Activated naive CD8-positive, alpha-beta T cell treated with anti-CD3 and anti-CD28 coated beads, Interleukin-2, amount 50 U/mL, for 24 hours (primary cell): Measurements from ENCODE around the gene IPO8.

Experiments used
- ATAC-seq: fragments of 150-1000 bp; cut with Tn5 transposase; one replicate; pipeline ENCODE4 v1.10.0; 2021
- DNase-seq: peaks from one replicate; pipeline ENCODE4 v3.0.0; 2021
- H3K27ac Mint-ChIP-seq: one replicate; pipeline ENCODE4 v1.8.0; 2021; ENCODE audit warnings: mild to moderate bottlenecking, mixed read lengths
- H3K27me3 Mint-ChIP-seq: one replicate; pipeline ENCODE4 v1.8.0; 2021; ENCODE audit warnings: mixed read lengths
- H3K36me3 Mint-ChIP-seq: one replicate; pipeline ENCODE4 v1.8.0; 2021; ENCODE audit warnings: low read depth, mixed read lengths
- H3K4me1 Mint-ChIP-seq: one replicate; pipeline ENCODE4 v1.8.0; 2021; ENCODE audit warnings: mixed read lengths
- H3K4me3 Mint-ChIP-seq: one replicate; pipeline ENCODE4 v1.8.0; 2021; ENCODE audit warnings: mild to moderate bottlenecking, moderate library complexity, mixed read lengths
- H3K9me3 Mint-ChIP-seq: one replicate; pipeline ENCODE4 v1.8.0; 2021; ENCODE audit warnings: mixed read lengths

IPO8 gene

GRCh38 chr12:30698346-30698745, 2.7 kb upstream of the IPO8 start:
- Mint-ChIP-seq H3K27ac (no peak overlapping the region), H3K4me3 (no peak overlapping the region)

GRCh38 chr12:30696943-30697342, 1.3 kb upstream of the IPO8 start:
- no peak overlapping the region for H3K27ac Mint-ChIP-seq
- DNase-seq (no peak), ATAC-seq (no peak)
- H3K27me3 Mint-ChIP-seq: peaks cover 3% of the 10 kb centered on the region
- H3K9me3 Mint-ChIP-seq: no peaks in the 10 kb centered on the region
- H3K36me3 Mint-ChIP-seq: peaks cover 4% of the 10 kb centered on the region
- H3K4me3 Mint-ChIP-seq: no peak overlapping the region
- peaks cover 34% of the 10 kb centered on the region for H3K4me1 Mint-ChIP-seq

More at GRCh38 chr12:30698346-30698745, 2.7 kb upstream of the IPO8 start:
- Mint-ChIP-seq H3K36me3 (peaks cover 1% of the 10 kb centered on the region), H3K9me3 (no peaks in the 10 kb centered on the region), H3K27me3 (peaks cover 3% of the 10 kb centered on the region), H3K4me1 (peaks cover 22% of the 10 kb centered on the region)
- ATAC-seq: no peak
- DNase-seq: no peak

GRCh38 chr12:30696486-30696885, 817 bp upstream of the IPO8 start:
- Mint-ChIP-seq H3K27ac (peak overlapping the region; percentile 93), H3K36me3 (peaks cover 4% of the 10 kb centered on the region), H3K9me3 (no peaks in the 10 kb centered on the region), H3K27me3 (peaks cover 3% of the 10 kb centered on the region), H3K4me1 (peaks cover 36% of the 10 kb centered on the region), H3K4me3 (peak overlapping the region; percentile 91)
- no peak for DNase-seq
- no peak for ATAC-seq

GRCh38 chr12:30696103-30696408, 387 bp upstream of the IPO8 start:
- Mint-ChIP-seq H3K4me1 (peaks cover 40% of the 10 kb centered on the region), H3K4me3 (peak overlapping the region; percentile 91), H3K27me3 (peaks cover 3% of the 10 kb centered on the region), H3K27ac (peak overlapping the region; percentile 93), H3K36me3 (peaks cover 4% of the 10 kb centered on the region), H3K9me3 (no peaks in the 10 kb centered on the region)
- no peak for DNase-seq
- ATAC-seq: peak; percentile 8

- Mint-ChIP-seq H3K4me3 (peak overlapping the region; percentile 91), H3K4me1 (peaks cover 44% of the 10 kb centered on the region), H3K27me3 (peaks cover 3% of the 10 kb centered on the region), H3K27ac (peak overlapping the region; percentile 93), H3K36me3 (peaks cover 9% of the 10 kb centered on the region), H3K9me3 (no peaks in the 10 kb centered on the region)
- DNase-seq (peak; percentile 27), ATAC-seq (no peak)
These were observed 1.1 kb downstream of the IPO8 start for GRCh38 chr12:30694412-30695198.

- no peak overlapping the region for H3K27ac Mint-ChIP-seq
- peaks cover 51% of the 10 kb centered on the region for H3K4me1 Mint-ChIP-seq
These were observed 3.2 kb downstream of the IPO8 start for GRCh38 chr12:30692470-30692869.

GRCh38 chr12:30691122-30691879, 4.4 kb downstream of the IPO8 start:
- no peaks in the 10 kb centered on the region for H3K9me3 Mint-ChIP-seq
- DNase-seq (no peak), ATAC-seq (peak; percentile 53)
- H3K4me3 Mint-ChIP-seq: no peak overlapping the region
- H3K27me3 Mint-ChIP-seq: no peaks in the 10 kb centered on the region
- peaks cover 17% of the 10 kb centered on the region for H3K36me3 Mint-ChIP-seq
- H3K27ac Mint-ChIP-seq: no peak overlapping the region
- H3K4me1 Mint-ChIP-seq: peaks cover 50% of the 10 kb centered on the region

More at GRCh38 chr12:30692470-30692869, 3.2 kb downstream of the IPO8 start:
- no peak overlapping the region for H3K4me3 Mint-ChIP-seq
- no peaks in the 10 kb centered on the region for H3K27me3 Mint-ChIP-seq
- DNase-seq (no peak), ATAC-seq (no peak)
- H3K36me3 Mint-ChIP-seq: peaks cover 17% of the 10 kb centered on the region
- H3K9me3 Mint-ChIP-seq: no peaks in the 10 kb centered on the region

- H3K9me3 Mint-ChIP-seq: no peaks in the 10 kb centered on the region
- DNase-seq (no peak), ATAC-seq (no peak)
- peaks cover 30% of the 10 kb centered on the region for H3K36me3 Mint-ChIP-seq
- H3K27me3 Mint-ChIP-seq: no peaks in the 10 kb centered on the region
- H3K4me3 Mint-ChIP-seq: no peak overlapping the region
- no peak overlapping the region for H3K27ac Mint-ChIP-seq
- peaks cover 25% of the 10 kb centered on the region for H3K4me1 Mint-ChIP-seq
These were observed 8.2 kb downstream of the IPO8 start for GRCh38 chr12:30687265-30687986.

GRCh38 chr12:30679241-30679640, 16.4 kb downstream of the IPO8 start:
- ATAC-seq (no peak), DNase-seq (no peak)
- Mint-ChIP-seq H3K27me3 (no peaks in the 10 kb centered on the region), H3K27ac (no peak overlapping the region), H3K9me3 (no peaks in the 10 kb centered on the region), H3K36me3 (peaks cover 37% of the 10 kb centered on the region), H3K4me1 (no peaks in the 10 kb centered on the region), H3K4me3 (no peak overlapping the region)

- no peaks in the 10 kb centered on the region for H3K9me3 Mint-ChIP-seq
- H3K4me1 Mint-ChIP-seq: no peaks in the 10 kb centered on the region
- H3K36me3 Mint-ChIP-seq: peaks cover 33% of the 10 kb centered on the region
- no peaks in the 10 kb centered on the region for H3K27me3 Mint-ChIP-seq
- no peak overlapping the region for H3K4me3 Mint-ChIP-seq
- DNase-seq (no peak), ATAC-seq (no peak)
- no peak overlapping the region for H3K27ac Mint-ChIP-seq
These were observed 17.4 kb downstream of the IPO8 start for GRCh38 chr12:30678221-30678620.

- no peaks in the 10 kb centered on the region for H3K27me3 Mint-ChIP-seq
- H3K27ac Mint-ChIP-seq: no peak overlapping the region
- H3K9me3 Mint-ChIP-seq: no peaks in the 10 kb centered on the region
- ATAC-seq: no peak
- no peak for DNase-seq
- H3K4me3 Mint-ChIP-seq: no peak overlapping the region
- H3K36me3 Mint-ChIP-seq: peaks cover 27% of the 10 kb centered on the region
- H3K4me1 Mint-ChIP-seq: no peaks in the 10 kb centered on the region
These were observed 34.5 kb downstream of the IPO8 start for GRCh38 chr12:30661210-30661609.

- H3K4me3 Mint-ChIP-seq: no peak overlapping the region
These were observed 43.5 kb downstream of the IPO8 start for GRCh38 chr12:30652034-30652696.

GRCh38 chr12:30646821-30647220, 48.8 kb downstream of the IPO8 start:
- DNase-seq (no peak), ATAC-seq (no peak)
- Mint-ChIP-seq H3K9me3 (no peaks in the 10 kb centered on the region), H3K27me3 (no peaks in the 10 kb centered on the region), H3K4me1 (peaks cover 7% of the 10 kb centered on the region), H3K4me3 (no peak overlapping the region), H3K36me3 (peaks cover 29% of the 10 kb centered on the region), H3K27ac (no peak overlapping the region)

More at GRCh38 chr12:30652034-30652696, 43.5 kb downstream of the IPO8 start:
- Mint-ChIP-seq H3K27me3 (no peaks in the 10 kb centered on the region), H3K9me3 (no peaks in the 10 kb centered on the region), H3K36me3 (peaks cover 28% of the 10 kb centered on the region), H3K27ac (no peak overlapping the region), H3K4me1 (peaks cover 20% of the 10 kb centered on the region)
- ATAC-seq: peak; percentile 63
- no peak for DNase-seq

GRCh38 chr12:30643366-30643765, 52.3 kb downstream of the IPO8 start:
- Mint-ChIP-seq H3K36me3 (peaks cover 24% of the 10 kb centered on the region), H3K4me3 (no peak overlapping the region), H3K27ac (no peak overlapping the region), H3K9me3 (no peaks in the 10 kb centered on the region), H3K27me3 (no peaks in the 10 kb centered on the region), H3K4me1 (no peaks in the 10 kb centered on the region)
- no peak for DNase-seq
- no peak for ATAC-seq
